ENCODE data around the gene NUP58. TPM values are rescaled to one million over a fixed set of nuclear protein-coding genes. Genes with fewer than 3 reads are reported as not detected.

Gene NUP58
- total RNA-seq, 4 donors from 2014 or later, result 28.1 to 43.9 (median 37.3) TPM

DNA sequence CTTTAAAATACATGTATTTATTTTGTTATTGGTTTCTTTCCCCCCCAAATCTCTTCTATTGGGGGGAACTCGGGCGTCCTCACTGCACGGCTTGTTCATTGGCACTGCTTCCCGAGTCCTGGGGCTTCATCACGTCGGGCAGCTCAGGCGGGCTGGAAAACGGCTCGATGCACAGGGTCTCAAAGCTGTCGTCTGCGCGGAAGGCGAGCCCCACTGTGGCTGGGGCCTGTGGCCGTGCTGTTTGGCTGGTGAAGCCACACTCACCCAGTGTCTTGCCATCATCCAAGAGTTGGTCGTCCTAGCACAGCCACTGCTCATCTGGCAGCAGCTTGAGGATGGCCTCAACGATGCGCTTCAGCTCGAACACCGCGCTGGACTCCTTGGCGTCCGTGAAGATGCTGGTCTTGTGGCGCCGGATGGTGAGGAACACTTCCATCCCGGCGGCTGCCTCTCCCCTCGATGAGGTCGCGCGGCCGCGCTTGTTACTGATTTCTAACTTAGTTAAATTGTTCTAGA is 64.4 kb downstream of the NUP58 start:
- Histone ChIP-seq H3K27ac (no peak overlapping the region), H3K36me3 (no peaks in the 10 kb centered on the region), H3K27me3 (peaks cover 22% of the 10 kb centered on the region), H3K9me3 (no peaks in the 10 kb centered on the region), H3K4me3 (no peak overlapping the region), H3K4me1 (no peaks in the 10 kb centered on the region)
- no peak for ATAC-seq
- WGBS, 2 donors (ENCODE audit: low coverage in 1 of 2), result 93 to 94% methylated on average over 17 to 27 of the region's 32 CpGs
- no peak for TF ChIP-seq POLR2AphosphoS5 (IDR thresholded peaks at IDR 0.05)
- no peak for TF ChIP-seq POLR2A (IDR thresholded peaks at IDR 0.05)
- TF ChIP-seq, protein P1, sequence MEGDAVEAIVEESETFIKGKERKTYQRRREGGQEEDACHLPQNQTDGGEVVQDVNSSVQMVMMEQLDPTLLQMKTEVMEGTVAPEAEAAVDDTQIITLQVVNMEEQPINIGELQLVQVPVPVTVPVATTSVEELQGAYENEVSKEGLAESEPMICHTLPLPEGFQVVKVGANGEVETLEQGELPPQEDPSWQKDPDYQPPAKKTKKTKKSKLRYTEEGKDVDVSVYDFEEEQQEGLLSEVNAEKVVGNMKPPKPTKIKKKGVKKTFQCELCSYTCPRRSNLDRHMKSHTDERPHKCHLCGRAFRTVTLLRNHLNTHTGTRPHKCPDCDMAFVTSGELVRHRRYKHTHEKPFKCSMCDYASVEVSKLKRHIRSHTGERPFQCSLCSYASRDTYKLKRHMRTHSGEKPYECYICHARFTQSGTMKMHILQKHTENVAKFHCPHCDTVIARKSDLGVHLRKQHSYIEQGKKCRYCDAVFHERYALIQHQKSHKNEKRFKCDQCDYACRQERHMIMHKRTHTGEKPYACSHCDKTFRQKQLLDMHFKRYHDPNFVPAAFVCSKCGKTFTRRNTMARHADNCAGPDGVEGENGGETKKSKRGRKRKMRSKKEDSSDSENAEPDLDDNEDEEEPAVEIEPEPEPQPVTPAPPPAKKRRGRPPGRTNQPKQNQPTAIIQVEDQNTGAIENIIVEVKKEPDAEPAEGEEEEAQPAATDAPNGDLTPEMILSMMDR (IDR thresholded peaks at IDR 0.05), result no peak
- TF ChIP-seq EP300 (IDR thresholded peaks at IDR 0.05), result no peak

DNA sequence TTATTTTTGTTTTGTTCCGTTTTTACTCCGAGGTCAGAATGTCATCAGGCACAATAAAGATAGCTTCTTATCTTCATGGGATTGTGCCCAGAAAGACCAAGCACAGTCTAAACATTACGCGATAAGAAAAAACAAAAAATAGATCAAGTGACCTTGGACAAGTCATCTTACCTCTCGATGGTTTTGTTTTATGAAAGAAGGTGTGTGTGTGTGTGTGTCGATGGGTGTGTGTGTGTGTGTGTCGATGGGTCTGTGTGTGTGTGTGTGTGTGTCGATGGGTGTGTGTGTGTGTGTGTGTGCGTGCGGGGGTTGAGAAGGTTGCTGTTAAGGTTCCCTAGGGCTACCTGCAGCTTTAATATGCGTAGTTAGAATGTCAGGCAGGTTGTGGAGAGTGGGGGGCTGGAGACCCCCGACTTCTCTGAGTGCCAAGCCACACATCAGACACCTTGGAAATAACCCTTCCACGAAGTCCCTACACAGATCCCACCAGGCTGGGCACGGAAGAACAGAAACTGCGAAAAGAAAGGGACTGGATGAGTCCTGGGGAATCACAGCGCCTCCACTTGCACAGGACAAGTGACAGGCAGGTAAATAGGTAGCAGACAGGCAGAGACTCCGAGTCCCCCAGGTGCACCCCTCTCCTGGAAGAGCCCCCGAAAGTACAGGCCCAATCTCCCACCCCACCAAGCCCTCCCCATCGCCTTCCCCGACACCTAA is 69.9 kb downstream of the NUP58 start:
- Histone ChIP-seq H3K27me3 (peaks cover 73% of the 10 kb centered on the region), H3K4me3 (peak overlapping the region in 1 of 2 donors; percentile 47), H3K27ac (no peak overlapping the region), H3K36me3 (no peaks in the 10 kb centered on the region), H3K4me1 (peaks cover 0 to 14% (median 3%) of the 10 kb centered on the region in 3 donors), H3K9me3 (no peaks in the 10 kb centered on the region)
- 53 to 77% methylated on average over 13 to 15 of the region's 20 CpGs for WGBS, 2 donors (ENCODE audit: low coverage in 1 of 2)
- no peak for ATAC-seq
- TF ChIP-seq EP300 (IDR thresholded peaks at IDR 0.05), result no peak
- TF ChIP-seq POLR2A (IDR thresholded peaks at IDR 0.05), result no peak
- no peak for TF ChIP-seq POLR2AphosphoS5 (IDR thresholded peaks at IDR 0.05)
- TF ChIP-seq, protein P1 (IDR thresholded peaks at IDR 0.05), result no peak

DNA sequence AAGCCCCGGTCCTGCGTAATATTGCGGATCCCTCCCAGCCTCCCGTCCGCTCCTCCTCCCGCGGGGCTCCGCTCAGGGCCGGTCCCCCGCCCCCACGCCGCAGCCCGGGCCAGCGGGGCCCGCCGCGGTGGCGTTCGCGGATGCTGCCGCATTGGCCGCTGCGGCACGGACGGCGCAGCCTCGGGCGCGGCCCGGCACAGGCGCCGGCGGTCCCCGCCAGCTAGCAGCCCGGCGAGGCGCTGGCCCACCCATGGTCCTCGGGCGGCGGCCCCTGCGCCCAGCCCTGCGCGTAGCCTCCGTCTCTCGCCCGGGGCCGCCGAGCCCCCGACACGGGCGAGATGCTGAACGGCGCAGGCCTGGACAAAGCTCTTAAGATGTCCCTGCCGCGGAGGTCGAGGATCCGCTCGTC is 70.5 kb downstream of the NUP58 start, which contains the start of gene ATP8A2:
ATP8A2 (plus strand) TSS at position 100 of the 409 bp plus-strand sequence; CDS start at position 339, 239 bp downstream.
- TF ChIP-seq POLR2AphosphoS5 (IDR thresholded peaks at IDR 0.05) (no peak), EP300 (IDR thresholded peaks at IDR 0.05) (no peak), POLR2A (IDR thresholded peaks at IDR 0.05) (no peak)
- TF ChIP-seq, protein P1 (IDR thresholded peaks at IDR 0.05), result no peak
- WGBS, 2 donors (ENCODE audit: low coverage in 1 of 2), result no CpG with 5 or more reads among the region's 58 CpGs
- no peak for ATAC-seq
- Histone ChIP-seq H3K4me1 (peaks cover 0 to 14% (median 3%) of the 10 kb centered on the region in 3 donors), H3K36me3 (no peaks in the 10 kb centered on the region), H3K27me3 (peaks cover 73% of the 10 kb centered on the region), H3K9me3 (no peaks in the 10 kb centered on the region), H3K27ac (no peak within 1 kb of the TSS), H3K4me3 (peak within 1 kb of the TSS in 1 of 2 donors; percentile 47)

DNA sequence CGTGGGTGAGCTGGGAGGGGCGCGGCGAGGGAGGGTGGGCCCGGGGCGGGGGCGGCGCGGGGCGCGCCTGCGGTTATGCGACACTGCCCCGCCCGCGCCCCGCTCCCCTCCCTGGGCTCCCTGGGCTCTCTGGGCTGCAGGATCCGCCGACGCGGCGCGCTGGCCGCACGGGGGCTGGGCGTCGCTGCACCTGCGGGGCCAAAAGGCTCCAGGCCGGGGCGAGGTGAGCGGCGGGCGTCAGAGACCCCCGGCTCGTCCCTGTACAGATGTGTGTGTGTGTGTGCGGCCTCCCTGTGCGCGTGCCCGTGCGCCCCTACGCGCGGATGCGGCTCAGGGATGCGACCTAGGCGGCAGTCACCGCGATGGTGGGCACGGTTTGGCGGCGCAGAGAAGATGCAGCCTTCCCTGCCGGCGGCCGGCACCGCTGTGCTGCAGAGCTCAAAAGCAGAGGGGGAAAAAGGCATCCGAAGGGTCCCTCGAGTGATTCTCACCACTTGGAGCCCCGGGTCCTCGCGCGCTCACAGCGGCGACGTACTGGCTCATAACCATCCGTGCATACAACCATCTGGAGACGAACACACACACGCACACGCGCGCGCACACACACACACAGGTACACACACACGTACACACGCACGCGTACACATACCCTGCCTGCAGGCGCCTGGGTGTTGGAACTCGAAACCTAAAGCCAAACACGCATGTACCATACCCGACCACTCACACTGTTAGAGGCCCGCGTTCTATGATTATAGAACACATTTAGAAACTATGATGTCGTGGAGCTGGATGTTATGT is 71.1 kb downstream of the NUP58 start:
- no peak for ATAC-seq
- Histone ChIP-seq H3K27ac (no peak overlapping the region), H3K36me3 (no peaks in the 10 kb centered on the region), H3K4me3 (peak overlapping the region in 1 of 2 donors; percentile 47), H3K4me1 (peaks cover 0 to 14% (median 3%) of the 10 kb centered on the region in 3 donors), H3K9me3 (no peaks in the 10 kb centered on the region), H3K27me3 (peaks cover 73% of the 10 kb centered on the region)
- TF ChIP-seq POLR2AphosphoS5 (IDR thresholded peaks at IDR 0.05), result no peak
- TF ChIP-seq, protein P1 (IDR thresholded peaks at IDR 0.05), result no peak
- no peak for TF ChIP-seq POLR2A (IDR thresholded peaks at IDR 0.05)
- TF ChIP-seq EP300 (IDR thresholded peaks at IDR 0.05), result no peak
- WGBS, 2 donors (ENCODE audit: low coverage in 1 of 2), result 14 to 33% methylated on average over 13 to 23 of the region's 82 CpGs

Measured in gastroesophageal sphincter (tissue), 4 donors.